ENCODE results near the gene KRTAP4-8. TPM values are rescaled to one million over a fixed set of nuclear protein-coding genes. Genes with fewer than 3 reads are reported as not detected.
"Not testable (repeated sequence)": the region's sequence is repeated elsewhere in the genome, so short reads cannot be mapped to it uniquely, and the experiment has no call there.

The KRTAP4-8 gene
- total RNA-seq (not detected), polyA plus RNA-seq (not detected)
- long read RNA-seq, donor 1: 0 reads
- long read RNA-seq, donor 2: 0 reads
- long read RNA-seq, donor 3: 0 reads
- long read RNA-seq, donor 4: 0 reads

- no peak within 1 kb of the TSS for H3K27ac ChIP-seq (ENCODE audit: low read length)
- H3K4me1 ChIP-seq (ENCODE audit: control insufficient read depth, insufficient read depth, low read length): no peaks in the 10 kb centered on the region
- intact Hi-C loops (cut with DNase I): no loop called here
- H3K9me3 ChIP-seq (ENCODE audit: control insufficient read depth, low read length): no peaks in the 10 kb centered on the region
- H3K27me3 ChIP-seq (ENCODE audit: control insufficient read depth, insufficient read depth): no peaks in the 10 kb centered on the region
- no peak for DNase-seq
- ATAC-seq: no peak
- WGBS: 58% methylated on average over 4 of the region's 4 CpGs
- H3K4me3 ChIP-seq (ENCODE audit: low read length): no peak within 1 kb of the TSS
Observed at GRCh38 chr17:41098042-41098441, at the start of gene KRTAP4-8. TSS of gene KRTAP4-8 (minus strand) at chr17:41098142. CDS start at chr17:41098084, 58 bp downstream.

DNA sequence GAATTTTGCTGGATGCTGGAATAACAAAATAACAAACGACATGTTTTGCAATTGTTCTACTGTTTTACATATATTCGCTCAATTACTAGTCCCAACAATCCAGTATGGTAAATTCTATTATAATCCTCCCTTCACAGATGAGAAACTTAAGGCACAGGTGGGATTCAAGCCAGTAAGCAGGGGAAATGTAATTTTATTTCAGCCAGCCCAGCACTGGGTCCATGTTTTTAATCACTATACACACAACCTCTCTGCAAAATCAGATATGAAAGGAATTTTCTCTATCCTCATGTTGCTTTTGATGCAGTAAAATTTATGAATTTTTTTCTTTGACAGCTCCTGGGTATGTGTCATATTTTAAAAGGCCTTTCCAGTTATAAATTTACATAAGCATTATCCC, 47.3 kb upstream of the KRTAP4-8 start:
- WGBS: 83% methylated on average over 2 of the region's 2 CpGs
- Histone ChIP-seq H3K4me1 (ENCODE audit: control insufficient read depth, insufficient read depth, low read length) (no peaks in the 10 kb centered on the region), H3K27ac (ENCODE audit: low read length) (no peak overlapping the region), H3K9me3 (ENCODE audit: control insufficient read depth, low read length) (peaks cover 2% of the 10 kb centered on the region), H3K4me3 (ENCODE audit: low read length) (no peak overlapping the region), H3K27me3 (ENCODE audit: control insufficient read depth, insufficient read depth) (no peaks in the 10 kb centered on the region)
- intact Hi-C loops (cut with DNase I): no loop called here
- DNase-seq (no peak), ATAC-seq (no peak)

GRCh38 chr17:41144846-41145245, 46.9 kb upstream of the KRTAP4-8 start:
- WGBS: 88% methylated on average over 1 of the region's 1 CpG
- Histone ChIP-seq H3K9me3 (ENCODE audit: control insufficient read depth, low read length) (peaks cover 3% of the 10 kb centered on the region), H3K4me1 (ENCODE audit: control insufficient read depth, insufficient read depth, low read length) (no peaks in the 10 kb centered on the region), H3K27ac (ENCODE audit: low read length) (no peak overlapping the region), H3K4me3 (ENCODE audit: low read length) (no peak overlapping the region), H3K27me3 (ENCODE audit: control insufficient read depth, insufficient read depth) (no peaks in the 10 kb centered on the region)
- DNase-seq (no peak), ATAC-seq (no peak)
- intact Hi-C loops (cut with DNase I): no loop called here

- Histone ChIP-seq H3K4me1 (ENCODE audit: control insufficient read depth, insufficient read depth, low read length) (no peaks in the 10 kb centered on the region), H3K27me3 (ENCODE audit: control insufficient read depth, insufficient read depth) (no peaks in the 10 kb centered on the region), H3K27ac (ENCODE audit: low read length) (no peak overlapping the region), H3K4me3 (ENCODE audit: low read length) (no peak overlapping the region), H3K9me3 (ENCODE audit: control insufficient read depth, low read length) (peaks cover 3% of the 10 kb centered on the region)
- ATAC-seq (no peak), DNase-seq (no peak)
- intact Hi-C loops (cut with DNase I): no loop called here
Observed at GRCh38 chr17:41141361-41141760, 43.4 kb upstream of the KRTAP4-8 start.

DNA sequence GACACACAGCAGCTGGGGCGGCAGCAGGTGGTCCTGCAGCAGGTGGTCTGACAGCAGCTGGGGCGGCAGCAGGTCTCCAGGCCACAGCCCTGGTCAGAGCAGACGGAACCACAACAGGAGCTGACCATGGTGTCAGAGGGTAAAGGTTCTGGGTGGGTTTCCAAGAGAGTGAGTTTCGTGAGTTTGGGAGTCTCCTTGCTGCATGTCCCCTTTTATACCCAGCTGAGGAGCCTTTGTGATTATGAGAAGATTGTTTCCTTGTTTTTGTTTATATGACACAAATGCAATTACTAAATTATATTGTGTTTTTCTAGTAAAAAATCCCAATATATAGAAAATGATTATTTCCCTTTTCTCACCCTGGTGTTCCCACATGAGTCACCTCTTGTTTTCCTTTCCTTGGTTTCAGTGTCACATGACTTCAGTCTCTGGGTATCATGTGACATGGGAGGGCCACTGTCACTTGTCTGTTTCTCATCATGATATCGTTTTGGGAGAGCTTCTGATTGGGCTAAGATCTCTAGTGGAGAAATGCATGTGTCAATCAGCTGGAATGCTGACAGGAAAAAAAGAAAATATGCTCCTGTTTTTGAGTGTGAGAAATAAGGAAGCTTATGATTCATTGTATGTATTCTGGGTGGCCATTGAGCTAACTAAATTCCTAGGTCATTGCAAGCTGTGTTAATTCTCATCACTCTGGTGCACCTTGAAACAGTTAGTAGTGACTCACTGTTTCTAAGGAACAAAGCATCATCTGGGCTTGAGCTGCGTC, 42.6 kb upstream of the KRTAP4-8 start, which contains the start of gene KRTAP4-6:
Gene KRTAP4-6 (minus strand): TSS at position 185 of the 772 bp plus-strand sequence. CDS start 57 bp downstream, at position 128.
- 86% methylated on average over 6 of the region's 6 CpGs for WGBS
- Histone ChIP-seq H3K27me3 (ENCODE audit: control insufficient read depth, insufficient read depth) (no peaks in the 10 kb centered on the region), H3K4me1 (ENCODE audit: control insufficient read depth, insufficient read depth, low read length) (no peaks in the 10 kb centered on the region), H3K9me3 (ENCODE audit: control insufficient read depth, low read length) (peaks cover 3% of the 10 kb centered on the region), H3K27ac (ENCODE audit: low read length) (no peak within 1 kb of the TSS), H3K4me3 (ENCODE audit: low read length) (no peak within 1 kb of the TSS)
- intact Hi-C loops (cut with DNase I): no loop called here
- DNase-seq (no peak), ATAC-seq (no peak)

DNA sequence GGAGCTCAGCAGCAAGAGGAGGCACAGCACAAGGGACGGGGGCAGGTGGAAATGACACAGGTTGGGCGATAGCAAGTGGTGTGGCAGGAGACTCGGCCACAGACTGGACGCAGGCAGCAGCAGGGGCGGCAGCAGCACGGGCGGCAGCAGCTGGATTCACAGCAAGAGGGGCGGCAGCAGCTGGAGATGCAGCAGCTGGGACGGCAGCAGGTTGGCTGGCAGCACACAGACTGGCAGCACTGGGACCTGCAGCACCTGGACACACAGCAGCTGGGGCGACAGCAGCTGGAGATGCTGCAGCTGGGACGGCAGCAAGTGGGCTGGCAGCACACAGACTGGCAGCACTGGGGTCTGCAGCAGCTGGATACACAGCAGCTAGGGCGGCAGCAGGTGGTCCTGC, 41.9 kb upstream of the KRTAP4-8 start:
- H3K27ac ChIP-seq (ENCODE audit: low read length); H3K9me3 ChIP-seq (ENCODE audit: control insufficient read depth, low read length); H3K27me3 ChIP-seq (ENCODE audit: control insufficient read depth, insufficient read depth); H3K4me3 ChIP-seq (ENCODE audit: low read length); H3K4me1 ChIP-seq (ENCODE audit: control insufficient read depth, insufficient read depth, low read length); DNase-seq; ATAC-seq; intact Hi-C loops (cut with DNase I): not testable (repeated sequence)
- WGBS: 86% methylated on average over 12 of the region's 12 CpGs

DNA sequence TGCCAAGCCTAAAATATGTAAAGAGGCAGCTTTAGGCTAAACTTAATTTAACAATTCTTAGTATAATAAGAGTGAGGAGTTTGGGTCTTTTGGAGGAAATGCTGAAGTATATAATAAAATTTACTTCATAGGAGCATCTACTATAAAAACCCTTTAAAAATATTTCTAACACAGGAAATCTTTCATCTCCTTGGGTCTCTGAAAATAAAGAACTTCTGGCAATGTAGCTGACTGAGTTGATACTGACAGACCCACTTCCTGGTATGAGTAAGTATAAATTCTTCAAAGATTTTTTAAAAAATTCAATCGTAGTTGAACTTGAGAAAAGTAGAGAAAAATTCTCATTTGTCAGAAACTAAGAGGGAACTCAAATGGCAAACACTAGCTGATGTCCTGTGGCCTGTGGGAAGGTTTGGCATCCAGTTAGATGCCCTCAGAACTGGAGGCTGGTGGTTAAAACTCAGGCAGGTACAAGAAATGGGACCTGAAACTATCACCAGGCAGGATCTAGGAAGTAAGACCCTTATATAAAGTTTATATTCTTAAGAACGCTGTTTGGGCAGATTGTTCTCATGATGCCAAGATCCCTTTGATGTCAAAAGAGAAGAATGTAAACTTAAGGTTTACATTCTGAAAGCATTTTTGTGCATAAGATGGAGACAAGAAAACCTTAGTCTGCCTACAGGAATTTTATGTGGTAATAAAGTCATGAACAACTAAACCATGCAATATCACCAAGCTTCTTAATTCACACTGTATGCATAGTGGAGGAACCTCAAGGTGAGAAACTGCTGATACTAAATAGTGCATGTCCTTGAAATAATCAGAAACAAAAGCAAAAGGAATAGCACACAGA, 36.2 kb upstream of the KRTAP4-8 start:
- Histone ChIP-seq H3K4me3 (ENCODE audit: low read length) (no peak overlapping the region), H3K4me1 (ENCODE audit: control insufficient read depth, insufficient read depth, low read length) (no peaks in the 10 kb centered on the region), H3K27ac (ENCODE audit: low read length) (no peak overlapping the region), H3K27me3 (ENCODE audit: control insufficient read depth, insufficient read depth) (no peaks in the 10 kb centered on the region), H3K9me3 (ENCODE audit: control insufficient read depth, low read length) (no peaks in the 10 kb centered on the region)
- intact Hi-C loops (cut with DNase I): no loop called here
- 62% methylated on average over 2 of the region's 2 CpGs for WGBS
- ATAC-seq: no peak
- DNase-seq: no peak

GRCh38 chr17:41131979-41132378, 34.0 kb upstream of the KRTAP4-8 start:
- no peak overlapping the region for H3K4me3 ChIP-seq (ENCODE audit: low read length)
- H3K9me3 ChIP-seq (ENCODE audit: control insufficient read depth, low read length): no peaks in the 10 kb centered on the region
- H3K4me1 ChIP-seq (ENCODE audit: control insufficient read depth, insufficient read depth, low read length): no peaks in the 10 kb centered on the region
- DNase-seq (no peak), ATAC-seq (no peak)
- H3K27ac ChIP-seq (ENCODE audit: low read length): no peak overlapping the region
- intact Hi-C loops (cut with DNase I): no loop called here
- WGBS: 82% methylated on average over 3 of the region's 3 CpGs
- no peaks in the 10 kb centered on the region for H3K27me3 ChIP-seq (ENCODE audit: control insufficient read depth, insufficient read depth)

DNA sequence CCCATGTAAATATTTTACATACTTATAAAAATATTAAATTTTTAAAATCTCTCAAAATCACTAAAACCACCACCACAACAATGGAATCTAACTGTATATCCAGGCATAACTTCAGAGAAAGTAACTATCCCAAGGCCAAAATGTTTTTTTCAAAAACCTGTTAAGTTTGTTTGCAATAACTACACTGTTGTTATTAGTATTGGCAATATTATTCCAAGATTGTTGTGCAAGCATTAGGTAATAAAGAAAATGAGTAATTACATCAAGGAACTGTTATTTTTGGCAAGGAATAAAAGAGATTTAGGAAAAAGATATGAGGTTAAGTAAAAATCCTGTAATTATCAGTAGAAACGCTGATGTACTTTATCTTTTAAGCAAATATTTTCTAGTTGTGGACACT, 29.4 kb upstream of the KRTAP4-8 start:
- no peak overlapping the region for H3K27ac ChIP-seq (ENCODE audit: low read length)
- no peaks in the 10 kb centered on the region for H3K9me3 ChIP-seq (ENCODE audit: control insufficient read depth, low read length)
- no peaks in the 10 kb centered on the region for H3K27me3 ChIP-seq (ENCODE audit: control insufficient read depth, insufficient read depth)
- no peaks in the 10 kb centered on the region for H3K4me1 ChIP-seq (ENCODE audit: control insufficient read depth, insufficient read depth, low read length)
- DNase-seq: no peak
- H3K4me3 ChIP-seq (ENCODE audit: low read length): no peak overlapping the region
- ATAC-seq: no peak
- WGBS: 54% methylated on average over 1 of the region's 1 CpG
- intact Hi-C loops (cut with DNase I): no loop called here

DNA sequence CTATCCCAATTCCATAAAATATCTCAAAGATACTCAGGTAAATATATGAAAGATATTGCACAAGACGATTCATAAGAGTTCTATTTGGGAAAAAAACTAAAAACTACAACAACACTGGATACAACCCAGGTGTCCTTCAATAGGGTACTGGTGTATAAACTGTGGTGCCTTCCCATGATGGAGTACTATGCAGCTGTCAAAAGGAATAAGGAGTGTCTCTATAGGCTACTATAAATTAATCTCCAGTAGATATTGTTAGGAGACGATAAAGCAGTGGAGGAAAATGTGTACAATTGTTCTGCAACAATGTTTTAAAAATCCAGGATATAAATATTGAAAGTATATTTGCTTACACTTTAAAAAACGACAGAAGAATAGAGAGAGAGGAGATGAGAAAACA, 28.5 kb upstream of the KRTAP4-8 start:
- ATAC-seq: no peak
- no peak for DNase-seq
- WGBS: 83% methylated on average over 3 of the region's 3 CpGs
- intact Hi-C loops (cut with DNase I): no loop called here
- Histone ChIP-seq H3K4me1 (ENCODE audit: control insufficient read depth, insufficient read depth, low read length) (no peaks in the 10 kb centered on the region), H3K27me3 (ENCODE audit: control insufficient read depth, insufficient read depth) (no peaks in the 10 kb centered on the region), H3K4me3 (ENCODE audit: low read length) (no peak overlapping the region), H3K9me3 (ENCODE audit: control insufficient read depth, low read length) (no peaks in the 10 kb centered on the region), H3K27ac (ENCODE audit: low read length) (no peak overlapping the region)

GRCh38 chr17:41125064-41125463, 27.1 kb upstream of the KRTAP4-8 start:
- Histone ChIP-seq H3K4me3 (ENCODE audit: low read length) (no peak overlapping the region), H3K9me3 (ENCODE audit: control insufficient read depth, low read length) (no peaks in the 10 kb centered on the region), H3K27ac (ENCODE audit: low read length) (no peak overlapping the region), H3K4me1 (ENCODE audit: control insufficient read depth, insufficient read depth, low read length) (no peaks in the 10 kb centered on the region), H3K27me3 (ENCODE audit: control insufficient read depth, insufficient read depth) (no peaks in the 10 kb centered on the region)
- ATAC-seq (no peak), DNase-seq (no peak)
- intact Hi-C loops (cut with DNase I): no loop called here
- 93% methylated on average over 2 of the region's 2 CpGs for WGBS
